Hepatocyte (in vitro differentiated cells): Measurements from ENCODE around the gene GIPC3. TPM values are rescaled to one million over a fixed set of nuclear protein-coding genes. Genes with fewer than 3 reads are reported as not detected.

Source experiments
- DNase-seq: peaks from one replicate; pipeline ENCODE4 v3.0.0-alpha.2; 2016; ENCODE audit warnings: low spot score
- H2AFZ ChIP-seq: fragments of 200-600 bp; sonication (generic); 2 replicates; pipeline ENCODE4 v1.6.0; 2016; ENCODE audit warnings: antibody characterized with exemption, mild to moderate bottlenecking
- H3K27ac ChIP-seq: fragments of 200-600 bp; sonication (generic); 2 replicates; pipeline ENCODE4 v1.5.1; 2016; ENCODE audit warnings: mild to moderate bottlenecking
- H3K27me3 ChIP-seq: fragments of 200-600 bp; sonication (generic); 2 replicates; pipeline ENCODE4 v1.6.1; 2016
- H3K36me3 ChIP-seq: fragments of 200-600 bp; sonication (generic); replicated peaks from 2 replicates; pipeline ENCODE4 v1.5.1; 2016; ENCODE audit warnings: low read depth; ENCODE audit not compliant: insufficient read depth
- H3K4me1 ChIP-seq: fragments of 200-600 bp; sonication (generic); 2 replicates; pipeline ENCODE4 v1.5.1; 2016; ENCODE audit warnings: mild to moderate bottlenecking, moderate library complexity; ENCODE audit not compliant: insufficient read depth
- H3K4me2 ChIP-seq: fragments of 200-600 bp; sonication (generic); 2 replicates; pipeline ENCODE4 v1.6.0; 2016
- H3K4me3 ChIP-seq: fragments of 200-600 bp; sonication (generic); 2 replicates; pipeline ENCODE4 v1.5.1; 2016; ENCODE audit warnings: mild to moderate bottlenecking
- H3K79me2 ChIP-seq: fragments of 200-600 bp; sonication (generic); 2 replicates; pipeline ENCODE4 v1.6.0; 2017; ENCODE audit warnings: mild to moderate bottlenecking
- H3K9me2 ChIP-seq: fragments of 200-600 bp; sonication (generic); replicated peaks from 2 replicates; pipeline ENCODE4 v1.6.0; 2017; ENCODE audit warnings: mild to moderate bottlenecking; ENCODE audit not compliant: insufficient read depth
- H3K9me3 ChIP-seq: fragments of 200-600 bp; sonication (generic); 2 replicates; pipeline ENCODE4 v1.5.1; 2016; ENCODE audit warnings: low read depth, mild to moderate bottlenecking
- H4K20me1 ChIP-seq: fragments of 200-600 bp; sonication (generic); 2 replicates; pipeline ENCODE4 v1.6.0; 2016; ENCODE audit warnings: mild to moderate bottlenecking; ENCODE audit not compliant: insufficient read depth, poor library complexity, severe bottlenecking
- EZH2 ChIP-seq: fragments of 200-600 bp; sonication (generic); IDR thresholded peaks from 2 replicates; pipeline ENCODE4 v1.6.1; 2016; ENCODE audit warnings: antibody characterized with exemption, mild to moderate bottlenecking, borderline replicate concordance
- EZH2phosphoT487 ChIP-seq: fragments of 200-600 bp; sonication (generic); IDR thresholded peaks from one replicate; pipeline ENCODE4 v1.6.1; 2018; ENCODE audit warnings: antibody characterized with exemption, mild to moderate bottlenecking, low read depth, moderate library complexity; ENCODE audit not compliant: unreplicated experiment, severe bottlenecking
- WGBS: methylation state at CpG from one replicate; pipeline ENCODE4 v1.1.6; 2016; ENCODE audit warnings: low lambda C conversion rate; ENCODE audit errors: missing lambda C conversion rate; 5-methylcytosine and 5-hydroxymethylcytosine counted together
- polyA plus RNA-seq: library from polyadenylated mRNA; unstranded; fragments of >200 nt; fragmentation: Nextera tagmentation; extraction: Ambion mirVana; gene quantifications from 2 replicates; pipeline ENCODE4 v1.2.1, GENCODE V29; 2016
- total RNA-seq: library from RNA; depleted of rRNA; stranded (reverse); fragments of >200 nt; gene quantifications from 2 replicates; pipeline ENCODE4 v1.2.3, GENCODE V29; 2014
- TF ChIP-seq, protein P1 (sequence below): fragments of 200-600 bp; sonication (generic); IDR thresholded peaks from 2 replicates; pipeline ENCODE4 v1.5.1; 2016; ENCODE audit warnings: antibody characterized with exemption, mild to moderate bottlenecking; ENCODE audit not compliant: poor library complexity

The GIPC3 gene
- total and polyA plus RNA-seq, 2 experiments from 2014 or later: 0.28 TPM; not detected in 1

- Histone ChIP-seq H3K9me2 (no peaks in the 10 kb centered on the region), H3K27me3 (no peaks in the 10 kb centered on the region), H3K79me2 (no peaks in the 10 kb centered on the region), H3K36me3 (no peaks in the 10 kb centered on the region), H2AFZ (no peak overlapping the region), H3K9me3 (no peaks in the 10 kb centered on the region), H3K4me1 (no peaks in the 10 kb centered on the region), H3K4me3 (no peak overlapping the region), H4K20me1 (no peaks in the 10 kb centered on the region), H3K4me2 (no peak overlapping the region), H3K27ac (no peak overlapping the region)
- DNase-seq: no peak
- WGBS: 98% methylated on average over 18 of the region's 22 CpGs
- TF ChIP-seq, protein P1, sequence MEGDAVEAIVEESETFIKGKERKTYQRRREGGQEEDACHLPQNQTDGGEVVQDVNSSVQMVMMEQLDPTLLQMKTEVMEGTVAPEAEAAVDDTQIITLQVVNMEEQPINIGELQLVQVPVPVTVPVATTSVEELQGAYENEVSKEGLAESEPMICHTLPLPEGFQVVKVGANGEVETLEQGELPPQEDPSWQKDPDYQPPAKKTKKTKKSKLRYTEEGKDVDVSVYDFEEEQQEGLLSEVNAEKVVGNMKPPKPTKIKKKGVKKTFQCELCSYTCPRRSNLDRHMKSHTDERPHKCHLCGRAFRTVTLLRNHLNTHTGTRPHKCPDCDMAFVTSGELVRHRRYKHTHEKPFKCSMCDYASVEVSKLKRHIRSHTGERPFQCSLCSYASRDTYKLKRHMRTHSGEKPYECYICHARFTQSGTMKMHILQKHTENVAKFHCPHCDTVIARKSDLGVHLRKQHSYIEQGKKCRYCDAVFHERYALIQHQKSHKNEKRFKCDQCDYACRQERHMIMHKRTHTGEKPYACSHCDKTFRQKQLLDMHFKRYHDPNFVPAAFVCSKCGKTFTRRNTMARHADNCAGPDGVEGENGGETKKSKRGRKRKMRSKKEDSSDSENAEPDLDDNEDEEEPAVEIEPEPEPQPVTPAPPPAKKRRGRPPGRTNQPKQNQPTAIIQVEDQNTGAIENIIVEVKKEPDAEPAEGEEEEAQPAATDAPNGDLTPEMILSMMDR: no peak
- TF ChIP-seq EZH2 (no peak), EZH2phosphoT487 (no peak)
Measured at GRCh38 chr19:3633559-3633988, 48.3 kb downstream of the GIPC3 start.

DNA sequence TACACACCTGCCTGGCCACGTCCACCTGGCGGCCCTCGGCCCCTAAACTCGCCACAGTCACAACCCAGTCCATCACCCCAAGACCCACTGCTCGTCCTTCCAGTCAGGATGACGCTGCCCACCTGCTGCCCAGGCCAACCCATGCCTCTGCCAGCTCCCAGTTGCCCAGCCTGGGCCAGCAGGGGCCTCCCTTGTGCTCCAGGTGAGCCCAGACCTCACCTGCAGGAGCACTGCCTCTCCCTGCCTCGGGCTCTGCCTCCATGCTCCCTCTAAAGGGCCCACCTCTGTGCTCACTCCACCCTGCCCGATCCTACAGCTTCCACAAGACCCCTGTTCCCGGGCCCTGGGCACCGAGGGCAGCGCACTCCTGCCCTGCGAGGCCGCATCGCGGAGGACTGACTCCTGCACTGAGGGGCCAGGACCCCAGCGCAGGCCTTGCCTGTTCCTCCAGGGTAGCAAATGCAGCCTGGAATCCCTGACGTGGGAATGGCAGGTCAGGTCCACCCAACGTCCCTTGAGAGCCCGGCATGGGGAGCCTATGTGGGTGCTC is 49.3 kb downstream of the GIPC3 start:
- Histone ChIP-seq H4K20me1 (no peaks in the 10 kb centered on the region), H3K9me2 (no peaks in the 10 kb centered on the region), H3K4me1 (no peaks in the 10 kb centered on the region), H3K4me2 (no peak overlapping the region), H3K4me3 (no peak overlapping the region), H3K9me3 (no peaks in the 10 kb centered on the region), H3K27ac (no peak overlapping the region), H3K27me3 (no peaks in the 10 kb centered on the region), H3K36me3 (no peaks in the 10 kb centered on the region), H2AFZ (no peak overlapping the region), H3K79me2 (no peaks in the 10 kb centered on the region)
- 97% methylated on average over 19 of the region's 19 CpGs for WGBS
- no peak for DNase-seq
- TF ChIP-seq EZH2: no peak
- TF ChIP-seq, protein P1: no peak
- no peak for TF ChIP-seq EZH2phosphoT487

DNA sequence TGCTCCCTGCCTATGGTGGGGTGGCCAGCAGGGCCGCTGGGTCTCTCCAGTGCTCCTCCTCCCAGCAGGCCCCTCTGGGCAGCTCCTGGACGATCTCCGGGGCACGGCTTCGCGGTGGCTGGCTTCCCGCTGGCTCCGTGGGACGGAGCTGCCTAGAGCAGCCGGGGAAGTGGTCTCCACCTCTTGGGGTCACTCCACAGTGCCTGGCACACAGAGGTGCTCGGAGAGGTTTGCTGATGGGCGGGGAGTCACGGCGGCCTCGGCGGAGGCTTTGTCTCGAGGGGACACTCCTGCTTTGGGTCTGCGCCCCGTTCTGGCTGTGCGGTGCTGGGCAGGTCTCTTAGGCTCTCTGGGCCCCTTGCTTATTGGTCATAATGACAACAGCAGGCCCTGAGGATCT is 51.2 kb downstream of the GIPC3 start:
- no peak for DNase-seq
- 96% methylated on average over 20 of the region's 20 CpGs for WGBS
- Histone ChIP-seq H3K27me3 (no peaks in the 10 kb centered on the region), H3K27ac (no peak overlapping the region), H4K20me1 (no peaks in the 10 kb centered on the region), H3K4me1 (no peaks in the 10 kb centered on the region), H3K9me2 (no peaks in the 10 kb centered on the region), H3K79me2 (no peaks in the 10 kb centered on the region), H2AFZ (no peak overlapping the region), H3K4me2 (no peak overlapping the region), H3K4me3 (no peak overlapping the region), H3K36me3 (no peaks in the 10 kb centered on the region), H3K9me3 (no peaks in the 10 kb centered on the region)
- TF ChIP-seq EZH2 (no peak), EZH2phosphoT487 (no peak)
- TF ChIP-seq, protein P1: no peak
